Mucosa of stomach (tissue), 1 donor: ENCODE measurements around the gene ITPRIPL1.
"Not testable (repeated sequence)": the region's sequence is repeated elsewhere in the genome, so short reads cannot be mapped to it uniquely, and the experiment has no call there.

Source experiments
- H3K27me3 ChIP-seq: one replicate; pipeline ENCODE4 v1.7.0; 2013; ENCODE audit warnings: mild to moderate bottlenecking, low read length; ENCODE audit not compliant: control insufficient read depth, insufficient read depth
- H3K36me3 ChIP-seq: one replicate; pipeline ENCODE4 v1.7.0; 2013; ENCODE audit warnings: low read length; ENCODE audit not compliant: control insufficient read depth, insufficient read depth
- H3K4me1 ChIP-seq: one replicate; pipeline ENCODE4 v1.7.0; 2013; ENCODE audit warnings: mild to moderate bottlenecking, low read length; ENCODE audit not compliant: control insufficient read depth, insufficient read depth
- H3K4me3 ChIP-seq: one replicate; pipeline ENCODE4 v1.7.0; 2013; ENCODE audit warnings: low read length
- H3K9ac ChIP-seq: one replicate; pipeline ENCODE4 v1.7.0; 2013; ENCODE audit warnings: mild to moderate bottlenecking, low read length, moderate library complexity
- H3K9me3 ChIP-seq: one replicate; pipeline ENCODE4 v1.7.0; 2013; ENCODE audit warnings: mild to moderate bottlenecking, low read length, moderate library complexity; ENCODE audit not compliant: control insufficient read depth
- donor health status: Pancreatic carcinoma.

Gene ITPRIPL1

GRCh38 chr2:96325041-96325883 is at the start of gene ITPRIPL1:
TSS of gene ITPRIPL1 (plus strand) at chr2:96325317. CDS start at chr2:96325840, 523 bp downstream.
- H3K36me3 ChIP-seq = no peaks in the 10 kb centered on the region
- no peaks in the 10 kb centered on the region for H3K9me3 ChIP-seq
- no peak within 1 kb of the TSS for H3K4me3 ChIP-seq
- peaks cover 14% of the 10 kb centered on the region for H3K4me1 ChIP-seq
- peaks cover 55% of the 10 kb centered on the region for H3K27me3 ChIP-seq
- peak within 1 kb of the TSS; percentile 60 for H3K9ac ChIP-seq

DNA sequence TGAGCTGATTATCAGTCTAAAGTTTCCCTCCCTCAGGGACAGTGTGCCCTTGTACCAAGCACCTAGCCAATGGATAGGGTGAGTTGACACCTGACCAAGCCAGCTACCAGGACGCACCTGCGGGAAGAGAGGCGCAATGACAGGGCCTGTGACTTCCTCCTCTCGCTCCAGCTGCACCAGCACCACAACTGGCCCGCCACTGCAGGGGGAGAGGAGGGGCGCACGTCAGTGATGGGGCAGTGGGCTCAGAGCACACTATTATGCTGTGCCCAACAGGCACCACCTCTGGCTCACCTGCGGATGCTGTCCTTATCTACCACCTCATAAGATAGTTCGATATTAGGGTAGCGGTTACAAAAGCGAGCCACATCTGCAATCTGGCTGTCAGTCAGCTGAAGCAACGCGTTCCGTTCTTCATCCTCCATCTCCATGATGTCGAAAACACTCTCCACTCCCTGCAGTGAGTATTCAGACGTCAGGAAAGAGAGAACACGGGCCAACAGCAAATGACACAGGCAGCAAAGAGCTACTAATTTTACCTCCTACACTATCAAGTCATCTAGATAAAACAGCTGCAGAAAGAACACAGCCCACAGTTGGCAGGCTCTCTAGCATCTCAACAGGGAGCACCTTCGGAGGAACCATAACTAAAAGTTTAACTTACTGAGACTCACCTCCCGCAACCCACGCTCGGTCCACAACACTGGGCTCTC is 48.2 kb upstream of the ITPRIPL1 start:
- H3K9me3 ChIP-seq = no peaks in the 10 kb centered on the region
- H3K9ac ChIP-seq = no peak overlapping the region
- no peaks in the 10 kb centered on the region for H3K27me3 ChIP-seq
- H3K4me3 ChIP-seq = no peak overlapping the region
- H3K4me1 ChIP-seq = no peaks in the 10 kb centered on the region
- peaks cover 21% of the 10 kb centered on the region for H3K36me3 ChIP-seq

DNA sequence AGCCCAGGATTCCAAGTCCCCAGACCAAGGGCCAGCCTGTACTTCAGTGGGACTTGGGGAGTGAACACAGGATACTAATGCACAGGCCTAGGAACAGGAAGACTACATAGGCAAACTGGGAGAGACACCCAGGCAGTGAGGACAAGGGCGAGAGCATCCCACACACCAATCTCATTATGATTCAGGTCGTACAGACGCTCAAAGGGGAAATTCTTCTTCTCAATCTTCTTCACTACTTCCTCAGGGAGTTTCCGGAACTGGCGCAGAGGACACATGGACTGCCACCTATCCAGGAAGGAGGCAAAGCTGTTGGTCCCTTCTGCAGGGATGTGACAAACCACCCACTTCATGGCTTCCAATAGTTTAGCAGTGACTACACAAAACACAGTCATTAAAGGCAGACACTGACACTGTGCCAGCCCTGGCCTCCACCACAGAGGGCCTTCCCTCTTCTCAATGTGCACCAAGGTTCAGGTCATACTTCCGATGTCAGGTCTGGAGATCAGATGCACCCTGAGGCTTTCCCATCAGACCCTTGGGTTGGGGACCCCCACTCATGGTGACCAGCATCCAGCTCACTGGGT is 37.8 kb upstream of the ITPRIPL1 start:
- H3K9ac ChIP-seq = no peak overlapping the region
- no peaks in the 10 kb centered on the region for H3K27me3 ChIP-seq
- no peaks in the 10 kb centered on the region for H3K9me3 ChIP-seq
- no peak overlapping the region for H3K4me3 ChIP-seq
- no peaks in the 10 kb centered on the region for H3K4me1 ChIP-seq
- peaks cover 39% of the 10 kb centered on the region for H3K36me3 ChIP-seq

- Histone ChIP-seq H3K9me3 (no peaks in the 10 kb centered on the region), H3K9ac (no peak overlapping the region), H3K4me1 (no peaks in the 10 kb centered on the region), H3K4me3 (no peak overlapping the region), H3K36me3 (peaks cover 38% of the 10 kb centered on the region), H3K27me3 (no peaks in the 10 kb centered on the region)
These were observed 33.4 kb upstream of the ITPRIPL1 start for GRCh38 chr2:96291751-96292150.

- H3K4me1 ChIP-seq, H3K9ac ChIP-seq, H3K9me3 ChIP-seq, H3K27me3 ChIP-seq, H3K4me3 ChIP-seq: not testable (repeated sequence)
- H3K36me3 ChIP-seq = peaks cover 48% of the 10 kb centered on the region
These were observed 30.8 kb upstream of the ITPRIPL1 start for GRCh38 chr2:96294271-96294670.

- H3K4me1 ChIP-seq = no peaks in the 10 kb centered on the region
- no peak overlapping the region for H3K9ac ChIP-seq
- no peaks in the 10 kb centered on the region for H3K9me3 ChIP-seq
- no peak overlapping the region for H3K4me3 ChIP-seq
- H3K36me3 ChIP-seq = peaks cover 31% of the 10 kb centered on the region
- no peaks in the 10 kb centered on the region for H3K27me3 ChIP-seq
These were observed 28.2 kb upstream of the ITPRIPL1 start for GRCh38 chr2:96296925-96297324.

GRCh38 chr2:96301865-96302264 is 23.3 kb upstream of the ITPRIPL1 start:
- Histone ChIP-seq H3K4me1 (peaks cover 11% of the 10 kb centered on the region), H3K27me3 (no peaks in the 10 kb centered on the region), H3K9ac (no peak overlapping the region), H3K9me3 (no peaks in the 10 kb centered on the region), H3K36me3 (peaks cover 20% of the 10 kb centered on the region), H3K4me3 (no peak overlapping the region)

GRCh38 chr2:96304606-96305005 is 20.5 kb upstream of the ITPRIPL1 start:
- Histone ChIP-seq H3K9me3 (no peaks in the 10 kb centered on the region), H3K9ac (peak overlapping the region; percentile 82), H3K27me3 (no peaks in the 10 kb centered on the region), H3K36me3 (peaks cover 5% of the 10 kb centered on the region), H3K4me1 (peaks cover 11% of the 10 kb centered on the region), H3K4me3 (peak overlapping the region; percentile 80)

- no peaks in the 10 kb centered on the region for H3K9me3 ChIP-seq
- H3K27me3 ChIP-seq = no peaks in the 10 kb centered on the region
- peak within 1 kb of the TSS; percentile 80 for H3K4me3 ChIP-seq
- H3K4me1 ChIP-seq = peaks cover 11% of the 10 kb centered on the region
- H3K9ac ChIP-seq = peak within 1 kb of the TSS; percentile 82
- H3K36me3 ChIP-seq = peaks cover 5% of the 10 kb centered on the region
These were observed 19.8 kb upstream of the ITPRIPL1 start, which contains the start of gene SNRNP200 for GRCh38 chr2:96305091-96305978. TSS of gene SNRNP200 (minus strand) at chr2:96305546. CDS start at chr2:96305437, 109 bp downstream.

GRCh38 chr2:96305979-96306308 is 19.2 kb upstream of the ITPRIPL1 start:
- Histone ChIP-seq H3K9ac (peak overlapping the region; percentile 82), H3K4me1 (peaks cover 11% of the 10 kb centered on the region), H3K27me3 (no peaks in the 10 kb centered on the region), H3K9me3 (no peaks in the 10 kb centered on the region), H3K36me3 (peaks cover 5% of the 10 kb centered on the region), H3K4me3 (peak overlapping the region; percentile 80)

GRCh38 chr2:96306370-96306769 is 18.7 kb upstream of the ITPRIPL1 start:
- Histone ChIP-seq H3K27me3 (no peaks in the 10 kb centered on the region), H3K4me3 (peak overlapping the region; percentile 80), H3K9ac (peak overlapping the region; percentile 82)

More at GRCh38 chr2:96306370-96306769, 18.7 kb upstream of the ITPRIPL1 start:
- H3K36me3 ChIP-seq = peaks cover 5% of the 10 kb centered on the region
- H3K4me1 ChIP-seq = peaks cover 11% of the 10 kb centered on the region
- H3K9me3 ChIP-seq = no peaks in the 10 kb centered on the region
